ENCODE results near the gene OTC. TPM values are rescaled to one million over a fixed set of nuclear protein-coding genes. Genes with fewer than 3 reads are reported as not detected.

Gene OTC
- total RNA-seq, 3 donors from 2014 or later (not counting 1 experiment from before 2014, with no cell fraction given): not detected

DNA sequence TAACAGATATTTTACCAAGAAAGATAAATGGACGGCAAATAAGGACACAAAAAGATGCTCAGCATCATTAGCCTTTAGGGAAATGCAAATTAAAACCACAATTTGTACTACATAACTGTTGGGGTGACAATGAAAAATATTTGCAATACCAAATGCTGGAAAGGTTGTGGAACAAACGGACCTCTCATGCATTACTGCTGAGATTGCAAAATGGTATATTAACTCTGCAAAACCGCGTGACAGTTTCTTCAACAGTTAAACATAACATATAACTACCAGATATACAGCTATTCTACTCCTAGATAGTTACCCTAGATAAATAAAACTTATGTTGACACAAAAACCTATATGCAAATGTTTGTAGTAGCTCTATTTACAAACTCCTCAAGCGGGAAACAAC, 6.3 kb upstream of the OTC start:
- no CpG with 5 or more reads among the region's 5 CpGs for WGBS (ENCODE audit: insufficient coverage)
- Histone ChIP-seq H3K27me3 (ENCODE audit: control insufficient read depth, insufficient read depth, low read length) (no peaks in the 10 kb centered on the region), H3K4me1 (ENCODE audit: control insufficient read depth, insufficient read depth, low read length) (no peaks in the 10 kb centered on the region), H3K36me3 (ENCODE audit: control insufficient read depth, insufficient read depth, low read length) (no peaks in the 10 kb centered on the region), H3K27ac (ENCODE audit: low read length) (no peak overlapping the region), H3K9me3 (ENCODE audit: control insufficient read depth, insufficient read depth, low read length) (no peaks in the 10 kb centered on the region), H3K4me3 (ENCODE audit: low read length) (no peak overlapping the region)
- no peaks in the 10 kb centered on the region for H3K36me3 Mint-ChIP-seq
- H3K4me3 Mint-ChIP-seq: no peak overlapping the region
- H3K4me1 Mint-ChIP-seq: no peaks in the 10 kb centered on the region
- ATAC-seq (no peak), DNase-seq (no peak)
- H3K9me3 Mint-ChIP-seq: no peaks in the 10 kb centered on the region
- intact Hi-C loops (cut with micrococcal nuclease): no loop called here
- TF ChIP-seq, protein P1, sequence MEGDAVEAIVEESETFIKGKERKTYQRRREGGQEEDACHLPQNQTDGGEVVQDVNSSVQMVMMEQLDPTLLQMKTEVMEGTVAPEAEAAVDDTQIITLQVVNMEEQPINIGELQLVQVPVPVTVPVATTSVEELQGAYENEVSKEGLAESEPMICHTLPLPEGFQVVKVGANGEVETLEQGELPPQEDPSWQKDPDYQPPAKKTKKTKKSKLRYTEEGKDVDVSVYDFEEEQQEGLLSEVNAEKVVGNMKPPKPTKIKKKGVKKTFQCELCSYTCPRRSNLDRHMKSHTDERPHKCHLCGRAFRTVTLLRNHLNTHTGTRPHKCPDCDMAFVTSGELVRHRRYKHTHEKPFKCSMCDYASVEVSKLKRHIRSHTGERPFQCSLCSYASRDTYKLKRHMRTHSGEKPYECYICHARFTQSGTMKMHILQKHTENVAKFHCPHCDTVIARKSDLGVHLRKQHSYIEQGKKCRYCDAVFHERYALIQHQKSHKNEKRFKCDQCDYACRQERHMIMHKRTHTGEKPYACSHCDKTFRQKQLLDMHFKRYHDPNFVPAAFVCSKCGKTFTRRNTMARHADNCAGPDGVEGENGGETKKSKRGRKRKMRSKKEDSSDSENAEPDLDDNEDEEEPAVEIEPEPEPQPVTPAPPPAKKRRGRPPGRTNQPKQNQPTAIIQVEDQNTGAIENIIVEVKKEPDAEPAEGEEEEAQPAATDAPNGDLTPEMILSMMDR (IDR thresholded peaks at IDR 0.05): no peak
- peaks cover 10 to 19% of the 10 kb centered on the region in 2 donors for H3K27me3 Mint-ChIP-seq (ENCODE audit: low read depth in 2 of 2)
- no peak overlapping the region for H3K27ac Mint-ChIP-seq

DNA sequence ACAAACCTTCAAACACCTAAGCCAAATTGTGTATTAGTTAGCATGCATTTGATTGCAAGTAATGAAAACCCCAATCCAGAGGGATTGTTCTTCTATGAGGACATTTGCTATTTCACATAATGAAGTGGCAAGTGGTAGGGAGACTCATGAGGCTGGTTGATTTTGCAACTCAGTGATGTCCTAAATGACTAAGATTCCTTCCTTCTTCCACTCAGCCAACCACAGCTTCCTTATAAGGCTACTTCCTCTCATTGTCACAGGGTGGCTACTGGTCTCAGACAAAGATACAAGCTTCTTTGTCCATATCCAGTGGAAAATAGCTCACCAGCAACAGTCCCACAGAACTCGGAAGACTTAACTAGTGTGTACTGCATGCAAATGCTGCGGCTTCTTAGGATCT, 5.3 kb upstream of the OTC start:
- Histone ChIP-seq H3K27ac (ENCODE audit: low read length) (no peak overlapping the region), H3K9me3 (ENCODE audit: control insufficient read depth, insufficient read depth, low read length) (no peaks in the 10 kb centered on the region), H3K27me3 (ENCODE audit: control insufficient read depth, insufficient read depth, low read length) (no peaks in the 10 kb centered on the region), H3K36me3 (ENCODE audit: control insufficient read depth, insufficient read depth, low read length) (no peaks in the 10 kb centered on the region), H3K4me3 (ENCODE audit: low read length) (no peak overlapping the region), H3K4me1 (ENCODE audit: control insufficient read depth, insufficient read depth, low read length) (no peaks in the 10 kb centered on the region)
- TF ChIP-seq, protein P1 (IDR thresholded peaks at IDR 0.05): no peak
- intact Hi-C loops (cut with micrococcal nuclease): no loop called here
- no peaks in the 10 kb centered on the region for H3K9me3 Mint-ChIP-seq
- WGBS (ENCODE audit: insufficient coverage): 33% methylated on average over 1 of the region's 2 CpGs
- H3K4me3 Mint-ChIP-seq: no peak overlapping the region
- H3K4me1 Mint-ChIP-seq: no peaks in the 10 kb centered on the region
- peak in 1 of 3 donors; percentile 55 for ATAC-seq
- no peaks in the 10 kb centered on the region for H3K36me3 Mint-ChIP-seq
- no peak for DNase-seq
- H3K27ac Mint-ChIP-seq: no peak overlapping the region
- H3K27me3 Mint-ChIP-seq (ENCODE audit: low read depth in 2 of 2): peaks cover 15 to 18% of the 10 kb centered on the region in 2 donors

DNA sequence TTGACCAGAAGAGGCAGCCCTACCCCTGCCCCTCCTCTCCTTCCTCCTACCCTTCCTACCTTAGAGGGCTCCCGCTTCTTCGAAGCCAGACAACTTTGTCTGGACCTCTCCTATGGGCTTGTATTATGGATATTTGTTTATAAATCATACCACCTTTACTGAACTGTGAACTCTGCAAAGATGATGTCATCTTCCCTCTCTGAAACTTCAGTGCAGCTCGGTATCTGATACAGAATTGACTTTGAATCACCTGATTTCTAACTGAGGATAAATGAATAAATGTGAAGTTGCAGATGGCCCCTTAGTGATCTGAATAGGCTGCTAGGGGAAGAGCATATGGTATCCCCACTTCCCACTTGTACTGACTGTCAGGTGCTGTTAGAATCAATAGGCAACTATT, 1.1 kb upstream of the OTC start:
- H3K4me1 Mint-ChIP-seq: no peaks in the 10 kb centered on the region
- no peaks in the 10 kb centered on the region for H3K9me3 Mint-ChIP-seq
- TF ChIP-seq, protein P1 (IDR thresholded peaks at IDR 0.05): no peak
- no peak overlapping the region for H3K27ac ChIP-seq (ENCODE audit: low read length)
- no peak overlapping the region for H3K4me3 ChIP-seq (ENCODE audit: low read length)
- H3K27me3 Mint-ChIP-seq (ENCODE audit: low read depth in 2 of 2): peaks cover 15 to 18% of the 10 kb centered on the region in 2 donors
- intact Hi-C loops (cut with micrococcal nuclease): no loop called here
- no peak overlapping the region for H3K27ac Mint-ChIP-seq
- H3K4me1 ChIP-seq (ENCODE audit: control insufficient read depth, insufficient read depth, low read length): no peaks in the 10 kb centered on the region
- H3K36me3 Mint-ChIP-seq: no peaks in the 10 kb centered on the region
- DNase-seq (no peak), ATAC-seq (no peak)
- no CpG with 5 or more reads among the region's 3 CpGs for WGBS (ENCODE audit: insufficient coverage)
- H3K9me3 ChIP-seq (ENCODE audit: control insufficient read depth, insufficient read depth, low read length): no peaks in the 10 kb centered on the region
- no peak overlapping the region for H3K4me3 Mint-ChIP-seq
- H3K36me3 ChIP-seq (ENCODE audit: control insufficient read depth, insufficient read depth, low read length): no peaks in the 10 kb centered on the region
- no peaks in the 10 kb centered on the region for H3K27me3 ChIP-seq (ENCODE audit: control insufficient read depth, insufficient read depth, low read length)

DNA sequence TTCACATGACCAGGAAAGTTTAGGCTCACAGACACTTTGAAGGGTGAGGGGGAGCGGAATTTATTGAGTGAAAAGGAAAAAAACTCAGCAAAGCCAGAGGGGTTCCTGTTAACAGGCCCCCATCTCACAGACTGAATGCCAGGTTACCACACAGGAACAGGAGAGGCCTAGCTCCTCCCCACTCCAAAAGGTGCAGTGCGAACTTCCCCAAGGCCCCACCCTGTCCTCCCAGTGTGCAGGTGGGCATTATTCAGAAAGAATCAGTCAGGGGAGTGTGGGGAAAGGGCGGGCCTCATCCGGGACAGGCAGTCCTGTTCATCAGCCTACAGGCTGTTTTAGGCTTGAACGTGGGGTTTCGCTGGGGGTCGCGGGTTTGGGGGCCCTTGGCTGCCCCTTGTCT, 4.0 kb downstream of the OTC start:
- Mint-ChIP-seq H3K27me3 (ENCODE audit: low read depth in 2 of 2) (peaks cover 0 to 3% of the 10 kb centered on the region in 2 donors), H3K9me3 (no peaks in the 10 kb centered on the region), H3K27ac (no peak overlapping the region), H3K36me3 (no peaks in the 10 kb centered on the region), H3K4me3 (no peak overlapping the region), H3K4me1 (no peaks in the 10 kb centered on the region)
- no CpG with 5 or more reads among the region's 8 CpGs for WGBS (ENCODE audit: insufficient coverage)
- H3K27ac ChIP-seq (ENCODE audit: low read length): no peak overlapping the region
- intact Hi-C loops (cut with micrococcal nuclease): no loop called here
- H3K9me3 ChIP-seq (ENCODE audit: control insufficient read depth, insufficient read depth, low read length): no peaks in the 10 kb centered on the region
- no peaks in the 10 kb centered on the region for H3K27me3 ChIP-seq (ENCODE audit: control insufficient read depth, insufficient read depth, low read length)
- H3K36me3 ChIP-seq (ENCODE audit: control insufficient read depth, insufficient read depth, low read length): no peaks in the 10 kb centered on the region
- no peak for ATAC-seq
- TF ChIP-seq, protein P1 (IDR thresholded peaks at IDR 0.05): no peak
- DNase-seq: no peak
- no peak overlapping the region for H3K4me3 ChIP-seq (ENCODE audit: low read length)
- H3K4me1 ChIP-seq (ENCODE audit: control insufficient read depth, insufficient read depth, low read length): no peaks in the 10 kb centered on the region

Measured in natural killer cell (primary cell).